GM21367 (cell line): ENCODE results near the gene ADAMTSL1.

Experiments
- ATAC-seq: cut with Tn5 transposase; IDR thresholded peaks from one replicate; pipeline ENCODE4 v1.9.1; 2021; ENCODE audit not compliant: unreplicated experiment

The ADAMTSL1 gene

GRCh38 chr9:18721267-18721994 lies 247.5 kb downstream of the ADAMTSL1 start:
- no peak for ATAC-seq

GRCh38 chr9:18721995-18722310 lies 248.0 kb downstream of the ADAMTSL1 start:
- no peak for ATAC-seq

GRCh38 chr9:18722882-18723281 lies 248.9 kb downstream of the ADAMTSL1 start:
- no peak for ATAC-seq

- no peak for ATAC-seq
Measured at GRCh38 chr9:18723366-18723765, 249.4 kb downstream of the ADAMTSL1 start.

DNA sequence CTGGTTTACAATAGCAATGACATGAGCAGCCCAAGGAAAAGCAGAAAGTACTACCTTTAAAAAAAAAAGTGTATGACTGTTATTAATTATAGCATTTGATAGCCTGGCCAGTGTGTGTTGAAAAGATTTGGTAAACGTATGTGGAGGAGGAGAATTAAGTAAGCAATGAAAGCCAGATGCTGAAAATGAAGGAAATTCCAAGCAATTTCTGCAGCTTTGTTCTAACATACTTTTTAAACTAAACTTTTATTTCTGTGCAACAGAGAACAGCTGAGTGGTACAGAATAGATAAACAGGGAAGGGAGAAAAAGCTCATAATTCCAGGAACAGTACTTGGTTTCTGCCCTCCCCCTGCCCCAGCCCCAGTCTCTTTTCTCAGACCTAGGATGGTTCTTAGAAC lies 252.6 kb downstream of the ADAMTSL1 start:
- no peak for ATAC-seq

DNA sequence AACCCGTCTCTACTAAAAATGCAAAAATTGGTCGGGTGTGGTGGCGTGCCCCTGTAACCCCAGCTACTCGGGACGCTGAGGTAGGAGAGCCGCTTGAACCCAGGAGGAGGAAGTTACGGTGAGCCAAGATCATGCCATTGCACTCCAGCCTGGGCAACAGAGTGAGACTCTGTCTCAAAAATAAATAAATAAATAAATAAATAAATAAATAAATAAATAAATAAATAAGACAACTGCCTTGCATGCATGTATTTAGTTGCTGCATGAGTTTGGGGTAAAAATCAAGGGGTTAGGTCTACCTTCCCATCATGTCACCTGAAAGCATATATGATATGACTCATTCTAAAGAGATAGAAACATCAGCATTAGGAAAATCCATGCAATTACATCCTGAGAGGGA lies 254.0 kb downstream of the ADAMTSL1 start:
- ATAC-seq, result no peak

GRCh38 chr9:18728642-18729041 lies 254.7 kb downstream of the ADAMTSL1 start:
- ATAC-seq, result no peak

DNA sequence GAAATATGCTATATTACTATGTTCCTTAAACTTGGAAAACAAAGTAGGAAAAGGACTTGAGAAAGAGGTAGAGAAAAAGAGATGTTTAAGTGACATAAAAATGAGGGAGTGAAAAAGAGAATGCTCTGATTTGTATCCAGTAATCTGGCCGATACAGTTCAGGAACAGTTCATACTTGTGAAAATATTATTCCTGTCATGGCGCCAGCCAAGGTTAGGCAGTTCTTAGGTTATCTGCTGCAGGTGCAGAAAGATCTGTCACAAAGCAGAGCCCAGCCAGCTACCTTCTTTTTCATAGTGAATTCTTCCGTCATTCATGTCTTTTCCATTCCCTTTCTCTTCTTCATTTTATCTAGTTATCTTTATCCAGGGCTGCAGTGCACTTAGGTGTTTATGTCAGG lies 256.3 kb downstream of the ADAMTSL1 start:
- ATAC-seq, result no peak

DNA sequence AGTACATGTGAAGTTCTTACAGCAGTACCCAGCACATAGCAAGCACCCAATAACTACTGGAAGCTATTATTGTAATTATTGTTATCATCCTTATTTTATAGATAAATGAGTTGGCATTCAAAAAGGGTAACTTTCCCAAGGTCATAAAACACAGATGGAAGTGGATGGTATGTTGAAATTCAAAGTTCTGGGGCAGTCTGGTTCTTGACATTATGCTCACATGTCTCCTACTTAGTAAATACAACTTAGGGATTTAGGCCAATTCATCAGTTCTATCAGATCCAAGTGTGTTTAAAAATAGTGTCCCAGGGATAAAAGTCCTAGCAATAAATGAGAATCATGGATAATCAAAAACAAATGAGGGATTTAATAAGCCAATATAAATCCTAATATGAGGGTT lies 265.2 kb downstream of the ADAMTSL1 start:
- no peak for ATAC-seq

DNA sequence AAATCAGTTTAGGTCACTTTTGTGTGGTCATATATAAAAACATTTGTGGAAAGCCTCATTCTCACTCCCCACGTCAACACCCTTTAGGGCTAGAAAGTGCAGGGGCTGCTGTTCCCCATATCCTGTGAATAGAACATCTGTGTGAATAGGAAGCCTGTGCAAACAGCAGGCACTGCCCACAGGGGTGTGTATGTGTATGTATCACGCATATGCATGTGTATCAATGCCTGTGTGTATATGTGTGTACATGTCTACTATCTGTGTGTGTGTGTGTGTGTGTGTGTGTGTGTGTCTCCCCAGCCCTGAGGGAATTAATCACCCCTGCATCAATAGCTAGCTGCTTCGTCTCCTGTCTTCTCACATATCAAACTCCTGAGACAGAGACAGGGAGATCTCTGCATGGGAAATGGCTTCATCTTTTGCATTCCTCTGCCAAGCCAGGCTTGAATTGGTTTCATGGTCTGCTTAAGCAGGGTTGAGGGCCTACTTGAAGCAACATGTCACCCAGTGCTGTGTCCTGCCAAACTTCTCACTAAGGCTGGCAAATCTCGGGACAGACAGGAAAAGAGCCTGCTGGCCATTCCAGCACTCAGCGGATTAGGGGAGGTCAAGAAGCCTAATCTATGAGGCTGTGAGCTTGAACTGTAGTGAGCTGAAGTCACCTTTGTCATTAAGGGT lies 265.8 kb downstream of the ADAMTSL1 start:
- ATAC-seq, result no peak

DNA sequence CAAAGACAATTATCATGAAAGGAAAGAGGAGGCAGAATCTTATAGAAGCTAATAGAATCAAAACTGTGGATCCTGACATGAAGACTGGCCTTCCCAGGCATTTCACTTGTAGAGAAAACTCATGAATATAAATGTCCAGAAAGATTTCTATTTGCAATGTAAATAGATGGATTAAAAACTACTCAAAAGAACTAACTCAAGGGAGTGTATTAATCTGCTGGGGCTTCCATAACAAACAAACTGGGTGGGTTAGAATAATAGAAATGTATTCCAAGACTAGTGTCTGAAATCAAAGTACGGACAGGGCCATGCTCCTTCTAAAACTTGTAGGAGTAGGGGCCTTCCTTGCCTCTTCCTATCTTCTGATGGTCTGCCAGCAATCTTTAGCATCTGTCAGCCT lies 267.4 kb downstream of the ADAMTSL1 start:
- no peak for ATAC-seq

DNA sequence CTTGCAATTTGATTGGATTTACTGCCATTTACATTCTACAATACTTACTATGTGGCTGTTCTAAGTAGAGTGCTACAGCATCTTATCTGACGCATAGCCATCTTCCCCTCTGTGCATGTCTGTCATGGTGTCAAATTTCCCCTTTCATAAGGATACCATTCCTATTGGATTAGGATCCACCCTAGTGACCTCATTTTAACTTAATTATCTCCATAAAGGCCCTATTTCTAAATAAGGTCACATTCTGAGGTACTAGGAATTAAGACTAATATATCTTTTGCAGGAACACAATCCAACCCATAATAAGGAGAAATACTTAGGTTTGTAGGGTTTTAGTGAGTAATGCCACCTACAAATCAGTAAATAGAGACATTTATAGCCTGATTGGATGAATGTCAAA lies 268.0 kb downstream of the ADAMTSL1 start:
- no peak for ATAC-seq

- ATAC-seq, result no peak
Measured at GRCh38 chr9:18743421-18743820, 269.5 kb downstream of the ADAMTSL1 start.

- no peak for ATAC-seq
Measured at GRCh38 chr9:18743971-18744370, 270.0 kb downstream of the ADAMTSL1 start.

DNA sequence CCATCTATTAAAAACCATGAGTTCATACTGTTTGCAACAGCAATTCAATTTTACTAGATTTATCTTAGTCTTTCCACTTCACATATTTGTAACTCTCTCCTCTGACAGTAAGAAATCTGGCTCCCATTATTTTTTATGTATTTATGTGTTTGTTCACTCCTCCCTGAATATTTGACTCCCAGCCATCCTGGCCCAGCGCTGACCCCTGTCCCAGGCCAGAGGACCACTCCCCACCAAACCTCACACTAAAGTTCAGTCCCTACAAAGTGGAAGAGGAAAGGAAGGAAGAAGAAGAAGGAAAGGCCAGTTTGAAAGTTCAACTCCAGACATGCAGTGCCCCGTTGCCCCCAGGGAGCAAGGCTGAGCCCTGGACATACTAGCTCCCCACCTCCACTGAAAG lies 271.8 kb downstream of the ADAMTSL1 start:
- no peak for ATAC-seq

- ATAC-seq, result no peak
Measured at GRCh38 chr9:18746631-18747030, 272.7 kb downstream of the ADAMTSL1 start.

DNA sequence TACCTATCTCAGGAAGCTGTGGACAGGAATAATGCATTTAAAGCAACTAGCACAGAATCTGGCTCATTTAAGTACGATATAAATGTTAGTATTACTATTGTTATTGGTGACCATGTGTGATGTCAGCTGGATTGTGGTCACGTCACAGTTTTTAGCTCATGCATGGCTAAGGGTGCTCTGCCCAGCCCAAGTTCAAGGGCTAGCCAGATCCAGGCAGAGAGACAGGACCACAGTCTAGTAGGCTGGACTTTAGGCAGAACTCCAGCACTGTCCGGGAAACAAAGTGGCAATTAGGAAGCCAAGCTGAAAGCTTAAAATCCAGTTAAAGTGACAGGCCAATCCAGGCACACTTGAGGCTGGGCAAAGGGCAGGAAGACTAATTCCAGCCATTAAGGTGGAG lies 273.6 kb downstream of the ADAMTSL1 start:
- no peak for ATAC-seq

DNA sequence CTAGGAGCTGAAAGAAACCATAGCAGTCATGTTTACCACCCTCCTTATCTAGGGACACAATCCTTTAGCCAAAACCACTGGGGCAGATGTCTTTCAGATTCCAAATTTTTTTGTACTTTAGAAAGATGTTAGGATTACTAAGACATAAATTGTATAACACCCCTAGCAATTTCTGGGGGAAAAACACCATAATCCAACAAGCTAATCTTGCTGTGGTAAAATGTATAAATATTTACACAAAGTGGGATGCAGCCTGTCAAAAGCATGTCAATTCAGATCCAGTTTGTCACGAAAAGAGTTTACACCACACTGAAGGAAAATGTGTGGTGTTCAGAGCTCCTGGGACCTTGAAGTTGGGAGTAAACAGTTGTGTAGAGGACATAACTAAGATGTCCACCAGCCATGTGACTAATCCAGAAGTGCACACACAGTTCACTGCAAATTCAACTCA lies 274.3 kb downstream of the ADAMTSL1 start:
- no peak for ATAC-seq

DNA sequence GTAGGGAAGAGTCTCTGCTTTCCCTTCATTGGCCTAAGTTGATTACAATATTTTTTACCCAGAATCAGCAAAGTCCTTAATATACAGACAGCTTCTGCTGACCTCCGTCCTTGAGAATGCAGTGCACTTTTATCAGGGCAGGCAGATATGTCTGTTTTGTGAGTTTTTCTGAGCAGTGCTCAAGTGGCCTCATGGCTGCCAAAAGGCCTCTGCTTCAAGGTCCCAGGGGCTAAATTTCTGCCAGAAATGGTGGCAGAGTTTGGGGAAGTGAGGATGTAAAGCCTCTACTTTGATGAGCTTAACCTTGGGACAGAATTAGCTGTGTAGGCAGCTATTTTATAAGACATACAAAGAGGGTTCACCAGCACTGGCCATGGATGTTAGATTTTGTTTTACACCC lies 275.8 kb downstream of the ADAMTSL1 start:
- ATAC-seq, result no peak

GRCh38 chr9:18753904-18754303 lies 280.0 kb downstream of the ADAMTSL1 start:
- no peak for ATAC-seq

DNA sequence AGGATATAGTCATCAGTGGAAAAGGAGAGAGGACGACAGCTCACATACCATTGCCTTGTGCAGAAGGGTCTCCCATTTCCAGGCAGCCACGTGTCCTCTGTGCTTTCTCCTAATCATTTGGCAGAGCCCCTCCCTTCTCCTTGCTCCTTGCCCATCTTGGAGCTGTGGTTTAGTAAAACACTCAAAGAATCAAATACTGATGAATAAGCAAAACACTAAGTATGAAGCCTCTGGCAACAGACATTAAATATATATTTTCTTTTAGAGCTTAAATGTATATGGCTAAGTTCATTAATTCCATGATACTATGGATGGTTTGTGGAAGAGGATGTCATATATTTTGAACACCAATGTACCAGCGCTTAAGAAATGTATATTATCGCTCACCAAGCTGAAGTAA lies 280.6 kb downstream of the ADAMTSL1 start:
- ATAC-seq, result no peak

DNA sequence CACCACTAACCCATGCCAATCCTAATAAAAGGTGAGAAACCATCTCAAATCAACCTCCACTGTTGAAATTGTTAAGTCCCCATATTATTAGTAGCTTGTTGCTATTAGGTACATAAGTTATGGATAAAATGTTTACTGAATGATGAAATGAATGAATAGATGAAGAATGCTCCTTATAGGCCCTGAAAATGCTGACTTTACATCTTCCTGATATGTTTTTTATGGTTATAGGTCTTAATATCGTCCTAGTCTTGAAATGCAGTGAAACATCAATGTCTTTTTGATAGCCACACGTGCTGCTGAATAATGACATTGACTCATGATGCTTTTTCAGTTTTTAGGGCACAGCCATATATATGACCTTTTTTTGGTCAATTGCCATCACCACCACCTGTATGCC lies 281.3 kb downstream of the ADAMTSL1 start:
- ATAC-seq, result no peak

DNA sequence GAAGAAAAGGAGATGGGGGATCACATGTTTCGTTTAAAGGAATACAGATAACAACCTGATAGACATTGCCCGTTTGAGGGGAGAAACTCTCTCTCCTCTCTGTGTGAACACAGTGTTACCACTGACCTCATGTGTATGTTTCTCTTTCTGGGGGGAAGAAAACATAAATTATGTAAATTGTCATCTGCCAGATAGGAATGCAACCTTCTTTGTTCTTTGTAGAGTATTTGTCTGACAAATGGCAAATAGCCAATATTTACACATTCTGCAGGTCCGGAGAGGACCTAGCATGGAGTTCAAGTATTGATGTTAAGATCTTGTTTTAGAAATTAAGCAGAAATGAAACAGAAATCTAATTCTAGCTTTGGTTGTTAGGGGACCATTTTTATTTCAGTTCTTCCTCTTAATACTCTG lies 282.8 kb downstream of the ADAMTSL1 start:
- peak; percentile 41 for ATAC-seq
